ENCODE data around the gene KDM5A.
"Not testable (repeated sequence)": the region's sequence is repeated elsewhere in the genome, so short reads cannot be mapped to it uniquely, and the experiment has no call there.

Gene KDM5A

DNA sequence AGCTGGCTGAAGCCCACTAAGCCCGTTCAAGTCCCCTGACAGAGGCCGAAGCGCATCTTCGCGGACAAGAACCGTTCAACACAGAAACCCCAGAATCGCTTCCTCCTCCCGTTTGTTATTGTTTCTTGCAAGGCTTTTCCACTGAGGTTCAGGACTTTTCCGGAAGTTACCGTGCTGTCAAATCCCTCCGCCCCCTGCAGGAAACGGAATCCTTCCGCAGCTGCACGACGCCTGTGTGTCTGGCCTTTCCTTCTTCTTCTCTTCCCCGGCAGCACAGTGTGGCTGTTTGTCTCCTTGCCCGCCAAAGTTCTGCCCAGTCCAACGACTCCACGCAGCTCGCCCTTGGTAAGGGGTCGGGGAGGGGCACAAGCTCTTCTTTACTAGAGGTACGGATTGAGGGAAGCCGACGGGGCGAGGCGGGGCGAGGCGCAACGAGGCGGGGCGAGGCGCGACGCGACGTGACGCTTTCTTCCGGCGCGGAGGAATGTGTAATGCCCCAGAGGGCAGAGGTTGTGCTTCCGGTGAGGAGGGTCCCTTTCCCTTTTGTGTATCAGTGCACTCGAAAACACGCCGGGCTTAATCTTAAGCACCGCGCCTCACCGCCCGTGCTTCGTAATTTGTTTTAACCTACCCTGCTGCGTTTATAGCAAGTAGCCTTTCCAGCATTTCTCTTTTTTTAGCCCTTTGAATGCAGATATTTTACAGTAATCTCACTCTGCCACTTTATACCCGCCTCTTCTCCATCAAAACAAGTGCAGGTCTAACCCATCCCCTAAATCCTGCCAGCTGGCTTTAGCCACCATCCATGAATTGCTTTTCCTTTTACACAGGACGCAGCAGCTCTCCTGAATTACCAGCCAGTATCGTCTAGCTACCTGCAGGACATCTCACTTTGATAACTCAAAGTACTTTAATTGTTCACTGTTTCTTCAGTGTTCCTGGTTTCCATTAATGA lies at the start of gene KDM5A:
Gene KDM5A, minus strand, starts transcription at position 179 of the 955 bp plus-strand sequence. CDS start 229 bp downstream, outside the sequence.
- DNase-seq, result no peak

DNA sequence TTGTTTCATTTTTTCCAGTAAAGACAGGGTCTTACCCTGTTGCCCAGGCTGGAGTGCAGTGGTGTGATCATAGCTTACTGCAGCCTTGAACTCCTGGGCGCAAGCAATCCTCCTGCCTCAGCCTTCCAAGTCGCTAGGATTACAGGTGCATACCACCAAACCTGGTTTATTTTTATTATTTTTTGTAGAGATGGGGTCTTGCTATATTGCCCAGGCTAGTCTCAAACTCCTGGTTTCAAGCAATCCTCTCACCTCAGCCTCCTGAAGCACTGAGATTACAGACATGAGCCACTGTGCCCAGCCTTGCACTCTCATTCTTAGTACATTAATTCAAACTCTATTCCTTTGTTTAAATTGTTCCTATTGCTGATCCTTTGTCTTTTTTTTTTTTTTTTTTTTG lies 46.6 kb upstream of the KDM5A start:
- DNase-seq, result not testable (repeated sequence)

DNA sequence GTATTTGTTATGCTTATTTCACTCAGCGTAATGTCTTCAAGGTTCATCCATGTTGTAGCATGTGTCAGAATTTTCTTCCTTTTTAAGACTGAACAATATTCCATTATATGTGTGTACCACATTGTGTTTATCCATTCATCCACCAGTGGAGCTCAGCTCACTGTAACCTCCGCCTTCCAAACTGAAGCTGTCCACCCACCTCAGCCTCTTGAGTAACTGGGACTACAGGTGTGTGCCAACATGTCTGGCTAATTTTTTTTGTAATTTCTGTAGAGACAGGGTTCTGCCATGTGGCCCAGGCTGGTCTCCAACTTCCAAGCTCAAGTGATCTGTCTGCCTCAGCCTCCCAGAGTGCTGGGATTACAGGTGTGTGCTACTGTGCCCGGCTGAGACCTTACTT lies 33.4 kb upstream of the KDM5A start:
- DNase-seq, result no peak

DNA sequence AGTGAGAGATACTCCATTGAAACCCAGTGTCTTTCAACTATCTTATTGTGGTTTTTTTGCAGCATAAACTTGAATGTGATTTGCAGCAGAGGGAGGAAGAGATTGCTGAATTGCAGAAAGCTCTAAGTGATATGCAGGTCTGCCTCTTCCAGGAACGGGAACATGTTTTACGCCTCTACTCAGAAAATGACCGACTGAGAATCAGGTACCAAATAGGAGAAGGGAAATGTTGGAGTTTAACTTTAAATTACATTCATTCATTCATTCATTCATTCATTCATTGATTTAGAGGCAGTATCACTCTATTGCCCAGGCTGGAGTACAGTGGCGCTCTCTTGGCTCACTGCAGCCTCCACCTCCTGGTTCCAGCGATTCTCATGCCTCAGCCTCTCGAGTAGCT lies 29.3 kb upstream of the KDM5A start:
- DNase-seq, result no peak

DNA sequence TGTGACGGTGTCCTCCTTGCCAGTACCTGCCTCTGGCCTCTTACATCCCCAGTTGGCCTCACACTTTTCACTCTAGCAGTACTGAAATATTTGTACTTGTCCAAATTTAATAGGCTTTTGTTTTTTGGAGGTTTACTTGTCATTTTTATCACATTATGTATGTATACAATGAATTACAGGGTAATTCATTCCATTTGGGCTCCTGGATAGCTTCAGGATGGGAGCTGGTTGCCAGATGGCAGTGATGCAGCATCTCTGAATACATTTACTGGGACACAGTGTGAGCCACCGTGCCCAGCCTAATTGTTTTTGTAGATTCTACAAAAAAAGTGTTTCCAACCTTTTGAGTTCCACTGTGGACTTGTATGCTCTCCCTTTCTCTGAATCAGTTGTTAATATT lies 25.7 kb upstream of the KDM5A start:
- DNase-seq, result no peak

DNA sequence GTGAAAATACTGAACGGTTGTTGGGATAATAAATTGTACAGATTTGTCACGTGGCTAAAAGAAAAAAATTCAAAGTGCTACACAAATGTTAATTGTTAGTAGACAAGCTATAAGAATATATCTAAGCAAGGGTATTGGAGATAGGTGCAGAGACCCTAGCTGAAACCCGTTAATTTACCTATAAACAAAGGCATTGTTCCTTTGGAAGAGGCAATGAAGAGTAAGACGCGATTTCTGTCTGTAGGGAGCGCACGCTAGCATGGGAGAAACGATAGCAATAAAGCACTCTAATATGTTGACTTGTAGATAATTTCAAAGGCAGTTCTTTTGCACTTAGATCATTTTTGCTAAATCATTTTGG lies 12.9 kb upstream of the KDM5A start:
- DNase-seq, result no peak

DNA sequence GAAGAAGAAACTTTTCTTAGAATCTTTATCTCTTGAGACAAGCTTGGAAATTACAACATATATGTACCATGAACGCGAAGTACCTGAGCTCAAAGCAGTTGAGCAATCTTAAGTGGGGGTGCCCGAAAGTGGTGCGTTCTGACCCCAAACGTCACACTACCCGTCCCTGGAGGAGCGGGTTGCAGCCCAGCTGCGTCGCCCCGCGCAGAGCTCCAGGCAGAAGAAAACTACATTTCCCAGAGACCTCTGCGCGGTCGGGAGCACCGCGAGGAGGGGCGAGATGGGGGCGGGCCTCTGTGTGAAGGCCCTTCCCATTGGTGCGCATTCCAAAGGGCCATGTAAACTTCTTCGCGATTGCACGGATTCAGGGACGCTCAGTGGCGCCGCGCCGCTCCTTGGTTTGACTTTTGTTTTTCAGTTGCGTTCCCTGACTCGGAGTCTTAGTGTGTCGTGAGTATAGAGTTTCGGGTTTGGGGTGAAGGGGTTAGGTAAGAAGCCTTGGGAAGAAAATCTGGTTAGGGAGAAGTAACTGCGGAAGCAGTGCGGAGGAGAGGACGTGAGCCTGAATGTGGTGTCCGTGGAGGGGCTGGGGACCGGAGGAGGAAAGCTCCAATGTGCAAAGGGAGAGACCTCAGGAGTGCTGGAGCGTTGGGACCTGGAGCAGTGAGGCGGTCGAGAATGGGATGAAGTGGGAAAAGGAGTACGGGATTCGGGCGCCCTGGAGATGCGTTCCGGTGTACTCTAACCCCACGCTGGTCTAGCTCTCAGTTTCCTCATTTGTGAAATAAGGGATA lies 12.3 kb upstream of the KDM5A start, which contains the start of gene CCDC77:
Gene CCDC77, plus strand, starts transcription at position 410 of the 794 bp plus-strand sequence. CDS start 7,740 bp downstream, outside the sequence.
- DNase-seq, result no peak

DNA sequence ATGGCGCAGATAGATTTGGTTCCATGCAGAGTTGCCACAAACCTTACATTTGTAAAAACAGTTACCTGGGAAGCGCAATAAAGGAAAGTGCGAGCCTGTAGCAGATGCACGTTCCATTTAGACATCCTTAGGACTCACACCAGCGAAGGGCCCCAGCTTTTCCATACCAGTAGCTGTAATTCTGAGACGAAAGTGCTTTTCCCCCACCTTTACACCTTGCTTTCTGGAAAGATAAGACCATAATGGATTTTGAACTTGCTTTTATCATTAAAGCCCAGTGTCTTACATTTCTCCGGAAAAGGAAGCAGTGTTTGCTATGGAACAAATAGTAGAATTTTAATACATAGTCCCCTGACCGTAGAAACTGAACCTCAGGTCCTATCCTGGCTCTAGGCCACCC lies 11.7 kb upstream of the KDM5A start:
- DNase-seq, result no peak

DNA sequence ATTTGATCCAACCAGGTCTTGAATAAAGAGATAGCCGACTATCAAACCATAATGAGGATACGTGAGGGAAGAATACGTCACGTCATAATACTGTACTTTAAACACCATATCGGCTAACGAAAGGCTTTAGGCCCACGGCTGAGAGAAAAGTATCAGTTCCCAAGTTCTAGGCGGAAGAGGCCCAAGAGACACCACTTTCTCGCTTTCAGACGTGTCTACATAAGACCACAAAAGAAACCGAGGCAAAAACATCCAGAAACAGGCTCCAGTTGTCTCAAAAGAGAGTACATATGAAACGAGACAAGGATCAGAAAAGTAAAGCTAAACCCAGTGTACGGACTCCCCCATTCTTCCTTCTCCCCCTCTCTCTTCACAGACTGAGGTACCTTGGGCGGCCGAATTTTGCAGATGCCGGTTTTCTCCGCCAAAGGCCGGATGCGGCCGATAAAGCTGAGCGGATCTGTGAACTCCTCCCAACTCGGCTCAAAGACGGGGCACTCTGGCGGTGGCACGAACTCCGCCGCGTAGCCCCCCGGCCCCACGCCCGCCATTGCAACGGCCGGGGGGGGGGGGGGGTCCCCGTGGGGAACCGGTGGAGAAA lies 479 bp downstream of the KDM5A start:
- DNase-seq, result no peak

DNA sequence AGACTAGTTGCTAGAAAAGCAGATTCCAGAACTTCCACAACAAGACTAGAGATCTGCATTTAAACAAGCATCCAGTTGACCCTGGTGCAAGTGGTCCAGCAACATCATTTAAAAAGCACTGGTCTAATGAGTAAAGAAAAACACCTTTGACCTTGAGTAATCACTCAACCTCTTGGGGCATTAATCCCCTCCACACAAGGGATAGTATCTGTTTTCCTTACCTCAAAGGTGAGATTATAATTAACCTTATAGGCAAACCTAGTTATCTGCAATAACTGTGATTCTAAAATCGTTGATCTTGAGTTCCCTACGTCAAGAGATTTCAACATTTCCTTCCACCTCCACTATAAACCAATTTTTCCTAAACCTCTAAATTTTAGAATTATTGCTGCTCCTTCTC lies 1.1 kb downstream of the KDM5A start:
- DNase-seq, result no peak

DNA sequence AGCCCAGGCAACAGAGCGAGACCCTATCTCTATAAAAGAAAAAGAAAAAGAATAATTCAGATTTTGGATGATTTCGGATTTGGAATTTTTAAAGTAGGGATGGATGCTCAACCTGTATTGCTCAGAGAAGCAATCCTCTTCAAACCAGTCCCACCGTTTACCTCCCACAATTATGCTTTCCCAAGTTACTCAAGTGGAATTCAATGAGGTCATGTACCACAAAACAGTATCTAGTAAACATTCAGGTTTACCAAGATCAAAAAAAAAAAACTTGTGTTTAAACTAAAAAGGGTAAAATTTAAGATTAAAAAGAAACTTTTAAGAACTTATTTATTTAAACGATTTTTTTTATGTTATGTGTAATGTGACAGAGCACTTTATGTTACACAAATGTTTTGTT lies 2.5 kb downstream of the KDM5A start:
- DNase-seq, result no peak

DNA sequence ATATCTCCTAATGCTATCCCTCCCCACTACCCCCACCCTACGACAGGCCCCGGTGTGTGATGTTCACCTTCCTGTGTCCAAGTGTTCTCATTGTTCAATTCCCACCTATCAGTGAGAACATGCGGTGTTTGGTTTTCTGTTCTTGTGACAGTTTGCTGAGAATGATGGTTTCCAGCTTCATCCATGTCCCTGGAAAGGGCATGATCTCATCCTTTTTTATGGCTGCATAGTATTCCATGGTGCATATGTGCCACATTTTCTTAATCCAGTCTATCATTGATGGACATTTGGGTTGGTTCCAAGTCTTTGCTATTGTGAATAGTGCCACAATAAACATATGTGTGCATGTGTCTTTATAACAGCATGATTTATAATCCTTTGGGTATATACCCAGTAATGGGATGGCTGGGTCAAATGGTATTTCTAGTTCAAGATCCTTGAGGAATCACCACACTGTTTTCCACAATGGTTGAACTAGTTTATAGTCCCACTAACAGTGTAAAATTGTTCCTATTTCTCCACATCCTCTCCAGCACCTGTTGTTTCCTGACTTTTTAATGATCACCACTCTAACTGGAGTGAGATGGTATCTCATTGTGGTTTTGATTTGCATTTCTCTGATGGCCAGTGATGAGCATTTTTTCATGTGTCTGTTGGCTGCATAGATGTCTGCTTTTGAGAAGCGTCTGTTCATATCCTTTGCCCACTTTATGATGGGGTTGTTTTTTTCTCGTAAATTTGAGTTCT lies 18.2 kb downstream of the KDM5A start:
- not testable (repeated sequence) for DNase-seq

DNA sequence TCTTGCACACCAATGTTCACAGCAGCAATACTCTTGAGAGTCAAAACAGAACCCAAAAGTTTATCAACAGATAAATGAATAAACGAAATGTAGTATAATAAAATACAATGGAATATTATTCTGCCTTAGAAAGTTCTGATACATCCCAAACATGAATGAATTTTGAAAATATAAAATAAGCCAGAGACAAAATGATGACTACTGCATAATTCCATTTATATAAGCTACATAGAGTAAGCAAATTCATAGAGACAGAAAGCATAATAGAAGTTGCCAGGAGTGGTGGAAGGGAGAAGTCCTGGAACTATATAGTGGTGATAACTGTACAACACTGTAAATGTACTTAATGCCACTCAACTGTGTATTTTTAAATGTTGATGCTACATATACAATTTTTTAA lies 21.1 kb downstream of the KDM5A start:
- DNase-seq, result no peak

DNA sequence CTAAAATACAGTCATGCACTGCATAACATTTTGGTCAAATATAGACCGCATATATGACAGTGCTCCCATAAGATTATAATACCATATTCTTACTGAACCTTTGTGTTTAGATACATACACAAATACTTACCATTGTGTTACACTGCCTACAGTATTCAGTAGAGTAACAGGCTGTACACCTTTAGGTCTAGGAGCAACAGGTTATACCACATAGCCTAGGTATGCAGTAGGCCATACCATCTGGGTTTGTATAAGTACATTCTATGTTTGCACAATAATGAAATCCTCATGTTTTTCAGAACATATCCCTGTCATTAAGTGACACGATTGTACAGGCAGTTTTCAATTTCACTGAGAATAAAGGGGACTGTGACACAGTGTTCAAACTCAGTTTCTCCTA lies 22.3 kb downstream of the KDM5A start:
- DNase-seq, result no peak

DNA sequence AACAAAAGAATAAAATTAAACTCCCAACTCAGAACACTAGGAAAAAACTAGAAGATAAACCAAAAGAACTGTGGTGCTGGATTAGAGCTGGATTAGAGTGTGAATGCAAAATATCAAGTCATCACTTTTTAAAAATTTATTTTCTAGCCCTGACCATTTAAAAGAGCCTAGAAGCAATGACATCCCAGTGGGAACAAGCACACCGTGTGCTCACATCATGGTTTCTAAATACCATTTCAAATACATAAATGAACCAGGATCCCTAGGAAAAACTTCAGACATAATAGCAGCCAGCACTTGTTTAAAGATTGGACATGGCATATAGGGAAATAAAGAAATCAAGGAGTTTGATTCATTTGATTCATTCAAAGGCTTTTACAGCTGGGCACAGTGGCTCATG lies 30.0 kb downstream of the KDM5A start:
- no peak for DNase-seq

DNA sequence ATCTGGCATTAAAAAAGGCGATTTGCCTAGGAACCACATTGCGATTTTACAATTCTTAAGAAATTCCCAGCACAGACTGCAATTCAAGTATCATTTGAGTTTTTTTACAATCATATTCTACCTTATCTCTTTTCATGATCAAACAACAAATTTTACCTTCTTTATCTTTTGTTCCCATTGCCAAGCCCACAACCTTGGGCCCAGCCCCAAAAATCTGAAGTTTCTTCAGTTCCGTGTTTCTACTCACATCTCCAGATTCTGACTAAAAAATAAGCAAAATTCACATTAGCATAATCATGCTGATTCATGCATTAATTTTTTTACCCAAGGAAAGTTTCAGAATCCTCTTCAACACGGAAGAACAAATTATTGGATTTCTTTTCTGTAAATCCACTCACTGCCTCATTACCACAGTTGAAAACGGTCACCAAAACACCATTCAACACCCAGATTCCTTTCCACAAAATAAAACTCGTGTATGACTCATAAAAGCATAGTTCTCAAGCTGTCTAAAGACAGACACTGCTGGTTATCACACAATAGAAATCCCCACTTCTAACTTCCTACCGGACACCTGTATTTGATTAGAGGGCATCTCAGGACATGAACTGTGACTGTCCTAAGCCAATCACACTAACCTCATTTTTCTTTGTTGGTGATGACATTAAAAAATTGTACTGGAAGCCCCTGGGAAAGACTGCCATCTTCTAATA lies 32.7 kb downstream of the KDM5A start:
- no peak for DNase-seq

DNA sequence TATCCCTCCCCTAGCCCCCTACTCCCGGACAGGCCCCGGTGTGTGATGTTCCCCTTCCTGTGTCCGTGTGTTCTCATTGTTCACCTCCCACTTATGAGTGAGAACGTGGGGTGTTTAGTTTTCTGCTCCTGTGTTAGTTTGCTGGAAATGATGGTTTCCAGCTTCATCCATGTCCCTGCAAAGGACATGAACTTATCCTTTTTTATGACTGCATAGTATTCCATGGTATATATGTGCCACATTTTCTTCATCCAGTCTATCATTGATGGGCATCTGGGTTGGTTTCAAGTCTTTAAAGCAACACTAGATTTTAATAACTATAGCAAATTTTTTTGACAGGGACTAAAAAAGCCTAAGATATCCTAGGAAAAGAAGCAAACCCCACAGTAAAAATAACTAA lies 37.9 kb downstream of the KDM5A start:
- not testable (repeated sequence) for DNase-seq

DNA sequence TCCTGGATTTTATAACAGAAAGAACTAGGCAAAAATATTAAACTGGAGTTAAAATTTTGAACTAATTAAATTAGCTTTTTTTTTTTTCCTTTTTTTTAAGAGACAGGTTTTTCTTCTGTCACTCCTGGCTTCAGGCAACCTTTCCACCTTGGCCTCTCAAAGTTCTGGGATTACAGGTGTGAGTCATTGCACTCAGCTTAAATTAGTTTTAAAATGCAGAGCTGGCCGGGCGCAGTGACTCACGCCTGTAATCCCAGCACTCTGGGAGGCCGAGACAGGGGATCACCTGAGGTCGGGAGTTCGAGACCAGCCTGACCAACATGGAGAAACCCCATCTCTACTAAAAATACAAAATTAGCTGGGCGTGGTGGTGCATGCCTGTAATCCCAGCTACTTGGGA lies 39.5 kb downstream of the KDM5A start:
- DNase-seq, result not testable (repeated sequence)

DNA sequence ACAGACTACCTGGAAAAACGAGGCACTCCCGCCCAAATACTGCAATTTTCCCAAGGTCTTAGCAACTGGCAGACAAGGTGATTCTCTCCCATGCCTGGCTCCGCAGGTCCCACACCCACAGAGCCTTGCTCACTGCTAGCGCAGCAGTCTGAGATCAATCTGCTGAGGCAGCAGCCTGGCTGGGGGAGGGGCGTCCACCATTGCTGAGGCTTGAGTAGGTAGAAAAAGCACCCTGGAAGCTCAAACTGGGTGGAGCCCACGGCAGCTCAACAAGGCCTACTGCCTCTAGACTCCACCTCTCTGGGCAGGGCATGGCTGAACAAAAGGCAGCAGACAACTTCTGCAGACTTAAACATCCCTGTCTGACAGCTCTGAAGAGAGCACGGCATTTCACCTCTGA lies 46.1 kb downstream of the KDM5A start:
- DNase-seq, result not testable (repeated sequence)

DNA sequence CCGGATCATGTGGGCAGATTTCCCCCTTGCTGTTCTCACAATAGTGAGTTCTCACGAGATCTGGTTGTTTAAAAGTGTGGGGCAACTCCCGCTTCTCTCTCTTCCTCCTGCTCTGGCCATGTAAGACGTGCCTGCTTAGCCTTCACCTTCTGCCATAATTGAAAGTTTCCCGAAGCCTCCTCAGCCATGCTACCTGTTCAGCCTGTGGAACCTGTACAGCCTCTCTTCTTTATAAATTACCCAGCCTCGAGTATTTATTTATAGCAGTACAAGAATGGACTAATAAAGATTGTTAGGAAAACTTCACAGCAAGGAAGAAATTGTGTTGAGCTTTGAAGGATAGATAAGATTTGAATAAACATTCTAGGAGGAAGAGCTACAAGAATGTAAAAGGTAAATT lies 52.1 kb downstream of the KDM5A start:
- DNase-seq, result no peak

DNA sequence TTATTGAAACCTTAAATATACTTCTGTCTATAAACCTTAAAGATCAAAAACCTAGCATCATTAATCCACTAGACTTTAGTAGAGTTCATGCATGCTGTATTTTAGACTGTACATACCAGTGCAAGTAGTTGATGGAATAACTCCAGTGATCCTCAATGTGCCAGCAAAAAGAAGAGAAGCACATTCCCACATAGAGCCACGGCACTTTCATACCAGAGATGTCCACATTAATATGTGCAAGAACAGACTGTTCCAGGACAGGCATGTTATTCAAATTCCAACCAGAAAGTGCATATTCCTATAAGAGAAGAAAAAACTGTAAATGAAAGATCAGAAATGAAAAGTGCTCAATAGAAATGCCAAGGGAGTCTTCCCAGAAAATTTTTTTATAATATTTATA lies 55.0 kb downstream of the KDM5A start:
- no peak for DNase-seq

DNA sequence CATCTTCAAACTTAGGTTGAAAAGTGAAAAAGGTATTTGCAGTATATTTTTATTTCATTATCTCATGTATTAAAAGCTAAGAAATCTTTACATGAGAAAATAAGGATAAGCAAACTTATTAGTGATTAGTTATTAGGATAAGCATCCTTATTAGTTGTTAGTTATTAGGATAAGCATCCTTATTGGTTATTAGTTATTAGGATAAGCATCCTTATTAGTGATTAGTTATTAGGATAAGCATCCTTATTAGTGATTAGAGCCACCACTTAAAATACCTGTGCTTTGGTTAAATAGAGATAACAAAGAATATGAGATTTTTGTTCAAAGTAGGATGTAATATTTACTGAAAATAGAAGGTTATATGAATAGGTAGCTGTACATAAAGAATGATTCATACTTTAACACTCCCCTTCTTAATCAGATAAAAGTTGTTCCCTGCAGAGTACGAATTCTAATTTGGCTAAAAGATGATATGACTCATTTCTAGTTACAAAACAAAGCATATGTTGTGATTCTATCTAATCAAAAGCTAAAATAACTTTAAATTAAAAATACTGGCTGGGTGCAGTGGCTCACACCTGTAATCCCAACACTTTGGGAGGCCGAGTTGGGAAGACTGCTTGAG lies 56.4 kb downstream of the KDM5A start:
- DNase-seq, result no peak

Data from NCI-H1436 (cell line).